Heart right ventricle (tissue), 16 donors: Measurements from ENCODE around the gene MEI1. TPM values are rescaled to one million over a fixed set of nuclear protein-coding genes. Genes with fewer than 3 reads are reported as not detected.
A peak's percentile ranks its signal among the peaks of the same experiment; 100 is the strongest.

Experiments used
- ATAC-seq, 8 donors: fragments of 200-7000 bp; cut with Tn5 transposase; one replicate each; pipeline ENCODE4 v1.9.1; 2020; ENCODE audit warnings: mild to moderate bottlenecking in 8 of 8, moderate library complexity in 8 of 8, moderate number of reproducible peaks in 1 of 8
- DNase-seq, 2 donors: peaks; one replicate each; pipeline ENCODE4 v3.0.0-alpha.2; 2020
- H3K27ac ChIP-seq, 10 donors: fragments of 200-600 bp; sonication (generic) in 2 of 10; one replicate each; pipeline versions ENCODE4 v1.5.0 to v1.8.0; 2020 to 2022; ENCODE audit warnings: mild to moderate bottlenecking in 3 of 10
- H3K27me3 ChIP-seq, 7 donors: fragments of 200-600 bp; one replicate each; pipeline ENCODE4 v1.8.0; 2021 to 2022; ENCODE audit warnings: mild to moderate bottlenecking in 2 of 7
- H3K36me3 ChIP-seq, 9 donors: fragments of 200-600 bp; sonication (generic) in 1 of 9; one replicate each; pipeline versions ENCODE4 v1.5.0 to v1.8.0; 2020 to 2022; ENCODE audit warnings: mild to moderate bottlenecking in 2 of 9
- H3K4me1 ChIP-seq, 9 donors: fragments of 200-600 bp; sonication (generic) in 1 of 9; one replicate each; pipeline versions ENCODE4 v1.5.0 to v1.8.0; 2020 to 2022; ENCODE audit warnings: mild to moderate bottlenecking in 4 of 9
- H3K4me3 ChIP-seq, 10 donors: fragments of 200-600 bp; sonication (generic) in 2 of 10; one replicate each; pipeline versions ENCODE4 v1.5.0 to v1.8.0; 2020 to 2022; ENCODE audit warnings: mild to moderate bottlenecking in 7 of 10, moderate library complexity in 2 of 10
- H3K9me3 ChIP-seq, 11 donors: fragments of 200-600 bp in 10 of 11; sonication (generic) in 2 of 11; one replicate each; pipeline versions ENCODE4 v1.5.0 to v1.8.0; 2013 to 2022; ENCODE audit warnings: mild to moderate bottlenecking in 2 of 11, control low read depth in 1 of 11, moderate library complexity in 1 of 11
- CTCF ChIP-seq, 9 donors: fragments of 200-600 bp; sonication (generic) in 2 of 9; IDR thresholded peaks; one replicate each; pipeline versions ENCODE4 v1.5.0 to v1.8.0; 2021 to 2022; ENCODE audit warnings: antibody characterized with exemption in 9 of 9, mild to moderate bottlenecking in 5 of 9, moderate library complexity in 1 of 9
- WGBS, 2 donors: extraction: QIAGEN DNeasy Blood & Tissue Kit; methylation state at CpG; one replicate each; pipeline ENCODE4 v1.1.7; 2013; ENCODE audit warnings: inconsistent platforms in 1 of 2; 5-methylcytosine and 5-hydroxymethylcytosine counted together
- intact Hi-C, 10 donors: fragments of 100-400 bp; cut with DNase I; formaldehyde crosslinking; loops; one replicate each; pipeline versions ENCODE4 v1.11.1 to v1.14.2; 2022
- polyA plus RNA-seq, 2 donors: library from polyadenylated mRNA; stranded (reverse); fragments of 200-250 nt; gene quantifications; one replicate each; pipeline ENCODE4 v1.2.3, GENCODE V29; 2013
- total RNA-seq, 10 donors: library from RNA; stranded (reverse); fragmentation: NEBNext Ultra II Directional in 3 of 10; extraction: Animal tissue kit (Norgen Biotek cat#: 25700) in 3 of 10; gene quantifications; one replicate each; pipeline versions ENCODE4 v1.2.1 to v1.2.4, GENCODE V29; 2021 to 2023
- donor health status: Arrhythmogenic right ventricular cardiomyopathy.
- donor health status: ischemic (EF 13 %, LVEDD 7.1; RV severe dilation, severe dysfunction).
- donor health status: healthy with polysubstance abuse.
- donor health status: DM: no; HTN: yes; CAD: no.
- donor health status: DM: no; HTN: no; CAD: no.
- donor health status: ischemic (EF 25% LVEDD 6.9; RV normal size, moderate dysfunction).
- donor health status: ischemic (EF 25% LVEDD 5.7; RV mildly dilated, moderate dysfunction).
- donor health status: healthy.
- donor health status: DM: yes; HTN: yes; CAD: no.
- donor health status: Ischemic cardiomyopathy.
- donor health status: ischemic (EF 35%, LVEDD 5.7; RV mildly dilated, moderate dysfunction).
- donor health status: nonischemic (EF 11% LVEDD 7.7; RV severe dilation, severe dysfunction).
- donor health status: DM: yes; HTN: yes; CAD: no.
- donor health status: PGD.
- donor health status: ischemic (EF 29% LVEDD 5.4; RV normal size, mild dysfunction).
- donor health status: nonischemic (EF 23%, LVEDD 6.1; RV moderate dilation, normal function).

The MEI1 gene
- total and polyA plus RNA-seq, 12 donors, result 0.37 to 1.9 (median 0.71) TPM; not detected in 3

GRCh38 chr22:41801886-41802285 is 102.6 kb downstream of the MEI1 start:
- no peaks in the 10 kb centered on the region for H3K9me3 ChIP-seq
- H3K4me1 ChIP-seq, result peaks cover 6 to 31% (median 22%) of the 10 kb centered on the region in 9 donors
- TF ChIP-seq CTCF (IDR thresholded peaks at IDR 0.05), result no peak
- ATAC-seq, result no peak
- H3K27me3 ChIP-seq, result no peaks in the 10 kb centered on the region
- no peak overlapping the region for H3K27ac ChIP-seq
- H3K36me3 ChIP-seq, result no peaks in the 10 kb centered on the region
- no peak for DNase-seq
- intact Hi-C loops, result loop anchor here in 2 of 10 donors (5.0 to 10.0 kb wide), 2 partner anchors 105 to 107 kb away; partner anchors contain the start of gene MEI1 (in 2 of the 2)
- 74 to 92% methylated on average over 2 of the region's 2 CpGs for WGBS, 2 donors
- H3K4me3 ChIP-seq, result peak overlapping the region in 2 of 10 donors; percentile 95 to 100

GRCh38 chr22:41805639-41806038 is 106.3 kb downstream of the MEI1 start:
- intact Hi-C loops, result loop anchor here in 1 of 10 donors (10.0 kb wide), 1 partner anchor 111 kb away; the partner anchor contains the start of gene MEI1

GRCh38 chr22:41808400-41808799 is 109.1 kb downstream of the MEI1 start:
- intact Hi-C loops, result loop anchor here in 1 of 10 donors (10.0 kb wide), 1 partner anchor 114 kb away; the partner anchor contains the start of gene MEI1
- 83% methylated on average over 6 of the region's 6 CpGs for WGBS, 2 donors
- H3K4me1 ChIP-seq, result no peaks in the 10 kb centered on the region
- DNase-seq (no peak), ATAC-seq (no peak)
- H3K9me3 ChIP-seq, result no peaks in the 10 kb centered on the region
- H3K4me3 ChIP-seq, result no peak overlapping the region
- TF ChIP-seq CTCF (IDR thresholded peaks at IDR 0.05), result no peak
- no peaks in the 10 kb centered on the region for H3K27me3 ChIP-seq
- H3K27ac ChIP-seq, result no peak overlapping the region
- peaks cover 0 to 43% (median 0%) of the 10 kb centered on the region in 9 donors for H3K36me3 ChIP-seq

More at GRCh38 chr22:41805639-41806038, 106.3 kb downstream of the MEI1 start:
- Histone ChIP-seq H3K4me3 (no peak overlapping the region), H3K9me3 (no peaks in the 10 kb centered on the region), H3K36me3 (peaks cover 0 to 20% (median 0%) of the 10 kb centered on the region in 9 donors), H3K4me1 (peaks cover 2 to 16% (median 12%) of the 10 kb centered on the region in 9 donors), H3K27ac (no peak overlapping the region), H3K27me3 (no peaks in the 10 kb centered on the region)
- DNase-seq (no peak), ATAC-seq (no peak)
- TF ChIP-seq CTCF (IDR thresholded peaks at IDR 0.05), result no peak

- no peaks in the 10 kb centered on the region for H3K27me3 ChIP-seq
- WGBS, 2 donors, result 93% methylated on average over 12 of the region's 12 CpGs
- intact Hi-C loops, result no loop called here
- no peak overlapping the region for H3K4me3 ChIP-seq
- no peaks in the 10 kb centered on the region for H3K4me1 ChIP-seq
- no peak overlapping the region for H3K27ac ChIP-seq
- no peak for TF ChIP-seq CTCF (IDR thresholded peaks at IDR 0.05)
- peaks cover 0 to 56% (median 0%) of the 10 kb centered on the region in 9 donors for H3K36me3 ChIP-seq
- ATAC-seq, result no peak
- DNase-seq, result no peak
- no peaks in the 10 kb centered on the region for H3K9me3 ChIP-seq
These were observed 110.7 kb downstream of the MEI1 start for GRCh38 chr22:41810022-41810421.
